Endothelial cell of hepatic sinusoid (primary cell): ENCODE results near the gene SPATA4.
"Not testable (repeated sequence)": the region's sequence is repeated elsewhere in the genome, so short reads cannot be mapped to it uniquely, and the experiment has no call there.

Experiments used
- in situ Hi-C: cut with HindIII; loops from 2 replicates; pipeline ENCODE4 v1.10.0; 2017; ENCODE audit warnings: low sequenced_read_pairs

SPATA4 gene

GRCh38 chr4:176195184-176195978 is at the start of gene SPATA4:
Gene SPATA4 (minus strand): TSS chr4:176195585. CDS start chr4:176195562, 23 bp downstream.
- in situ Hi-C loops = loop anchor here (5.0 kb wide), 1 partner anchor 77 kb away; no protein-coding TSS in a partner anchor

GRCh38 chr4:176242764-176243347 is 47.5 kb upstream of the SPATA4 start:
- in situ Hi-C loops = no loop called here

GRCh38 chr4:176241703-176242102 is 46.3 kb upstream of the SPATA4 start:
- in situ Hi-C loops = no loop called here

- in situ Hi-C loops = no loop called here
These were observed 43.4 kb upstream of the SPATA4 start for GRCh38 chr4:176238826-176239225.

- in situ Hi-C loops = no loop called here
These were observed 42.8 kb upstream of the SPATA4 start for GRCh38 chr4:176238157-176238610.

- in situ Hi-C loops = no loop called here
These were observed 41.6 kb upstream of the SPATA4 start for GRCh38 chr4:176236946-176237345.

GRCh38 chr4:176230836-176231235 is 35.5 kb upstream of the SPATA4 start:
- in situ Hi-C loops = no loop called here

- in situ Hi-C loops = no loop called here
These were observed 34.3 kb upstream of the SPATA4 start for GRCh38 chr4:176229645-176230044.

- in situ Hi-C loops = no loop called here
These were observed 31.4 kb upstream of the SPATA4 start for GRCh38 chr4:176226736-176227135.

- in situ Hi-C loops = no loop called here
These were observed 28.2 kb upstream of the SPATA4 start for GRCh38 chr4:176223561-176223960.

GRCh38 chr4:176222149-176222548 is 26.8 kb upstream of the SPATA4 start:
- in situ Hi-C loops = no loop called here

GRCh38 chr4:176217510-176217909 is 22.1 kb upstream of the SPATA4 start:
- in situ Hi-C loops = no loop called here

- in situ Hi-C loops = not testable (repeated sequence)
These were observed 17.0 kb upstream of the SPATA4 start for GRCh38 chr4:176212351-176212750.

- in situ Hi-C loops = no loop called here
These were observed 15.4 kb upstream of the SPATA4 start for GRCh38 chr4:176210579-176211296.

- in situ Hi-C loops = no loop called here
These were observed 14.7 kb upstream of the SPATA4 start for GRCh38 chr4:176210101-176210500.

- in situ Hi-C loops = loop anchor here (5.0 kb wide), 1 partner anchor 133 kb away; no protein-coding TSS in a partner anchor
These were observed 14.2 kb upstream of the SPATA4 start for GRCh38 chr4:176209535-176209934.

GRCh38 chr4:176207839-176208238 is 12.5 kb upstream of the SPATA4 start:
- in situ Hi-C loops = loop anchor here (5.0 kb wide), 1 partner anchor 134 kb away; no protein-coding TSS in a partner anchor

GRCh38 chr4:176205299-176205698 is 9.9 kb upstream of the SPATA4 start:
- in situ Hi-C loops = loop anchor here (5.0 kb wide), 1 partner anchor 137 kb away; no protein-coding TSS in a partner anchor

GRCh38 chr4:176198316-176198903 is 3.0 kb upstream of the SPATA4 start:
- in situ Hi-C loops = loop anchor here (5.0 kb wide), 1 partner anchor 74 kb away; no protein-coding TSS in a partner anchor

- in situ Hi-C loops = no loop called here
These were observed 1.4 kb downstream of the SPATA4 start for GRCh38 chr4:176193938-176194337.

GRCh38 chr4:176193126-176193525 is 2.3 kb downstream of the SPATA4 start:
- in situ Hi-C loops = no loop called here
